ENCODE measurements around the gene SNAP25. TPM values are rescaled to one million over a fixed set of nuclear protein-coding genes. Genes with fewer than 3 reads are reported as not detected.

The SNAP25 gene
- total and polyA plus RNA-seq, 9 donors: 5.1 to 19.8 (median 11.3) TPM

- DNase-seq: no peak
- no peaks in the 10 kb centered on the region for H3K9me3 ChIP-seq
- no peaks in the 10 kb centered on the region for H3K27me3 ChIP-seq
- H3K27ac ChIP-seq: no peak overlapping the region
- WGBS, 3 donors: 84 to 88% (median 84%) methylated on average over 4 of the region's 4 CpGs
- no peak overlapping the region for H3K4me3 ChIP-seq
- no peaks in the 10 kb centered on the region for H3K36me3 ChIP-seq
- peaks cover 3% of the 10 kb centered on the region for H3K4me1 ChIP-seq (ENCODE audit: insufficient read depth)
- TF ChIP-seq EP300 (IDR thresholded peaks at IDR 0.05) (no peak), CTCF (IDR thresholded peaks at IDR 0.05) (no peak), POLR2A (IDR thresholded peaks at IDR 0.05) (no peak)
- intact Hi-C loops (cut with DNase I): no loop called here
These were observed 110.9 kb downstream of the SNAP25 start for GRCh38 chr20:10329387-10330005.

GRCh38 chr20:10330071-10330470 is 111.4 kb downstream of the SNAP25 start:
- TF ChIP-seq EP300 (IDR thresholded peaks at IDR 0.05): no peak
- no peaks in the 10 kb centered on the region for H3K36me3 ChIP-seq
- no peaks in the 10 kb centered on the region for H3K9me3 ChIP-seq
- H3K27ac ChIP-seq: no peak overlapping the region
- intact Hi-C loops (cut with DNase I): no loop called here
- 29 to 31% (median 31%) methylated on average over 4 of the region's 4 CpGs for WGBS, 3 donors
- peaks cover 3% of the 10 kb centered on the region for H3K4me1 ChIP-seq (ENCODE audit: insufficient read depth)
- no peaks in the 10 kb centered on the region for H3K27me3 ChIP-seq
- no peak overlapping the region for H3K4me3 ChIP-seq
- no peak for DNase-seq

- TF ChIP-seq EP300 (IDR thresholded peaks at IDR 0.05): no peak
- TF ChIP-seq POLR2A (IDR thresholded peaks at IDR 0.05): no peak
- H3K27me3 ChIP-seq: no peaks in the 10 kb centered on the region
- no peaks in the 10 kb centered on the region for H3K36me3 ChIP-seq
- H3K27ac ChIP-seq: peak overlapping the region in 1 of 2 donors; percentile 43
- H3K4me3 ChIP-seq: no peak overlapping the region
- peaks cover 3% of the 10 kb centered on the region for H3K4me1 ChIP-seq (ENCODE audit: insufficient read depth)
- DNase-seq: peak in 1 of 5 donors; percentile 28
- WGBS, 3 donors: 17 to 22% (median 18%) methylated on average over 4 of the region's 4 CpGs
- H3K9me3 ChIP-seq: no peaks in the 10 kb centered on the region
- intact Hi-C loops (cut with DNase I): no loop called here
These were observed 114.2 kb downstream of the SNAP25 start for GRCh38 chr20:10332656-10333415.

- WGBS, 3 donors: 90 to 93% (median 91%) methylated on average over 2 of the region's 2 CpGs
- intact Hi-C loops (cut with DNase I): no loop called here
- TF ChIP-seq CTCF (IDR thresholded peaks at IDR 0.05) (no peak), EP300 (IDR thresholded peaks at IDR 0.05) (no peak), POLR2A (IDR thresholded peaks at IDR 0.05) (no peak)
- no peak overlapping the region for H3K27ac ChIP-seq
- peaks cover 2% of the 10 kb centered on the region for H3K4me1 ChIP-seq (ENCODE audit: insufficient read depth)
- no peaks in the 10 kb centered on the region for H3K27me3 ChIP-seq
- no peaks in the 10 kb centered on the region for H3K36me3 ChIP-seq
- DNase-seq: no peak
- no peaks in the 10 kb centered on the region for H3K9me3 ChIP-seq
- H3K4me3 ChIP-seq: no peak overlapping the region
These were observed 118.5 kb downstream of the SNAP25 start for GRCh38 chr20:10336959-10337729.

- intact Hi-C loops (cut with DNase I): no loop called here
These were observed 120.0 kb downstream of the SNAP25 start for GRCh38 chr20:10338426-10339180.

More at GRCh38 chr20:10338426-10339180, 120.0 kb downstream of the SNAP25 start:
- Histone ChIP-seq H3K27me3 (no peaks in the 10 kb centered on the region), H3K4me3 (no peak overlapping the region), H3K27ac (no peak overlapping the region), H3K4me1 (ENCODE audit: insufficient read depth) (peaks cover 2% of the 10 kb centered on the region), H3K9me3 (no peaks in the 10 kb centered on the region), H3K36me3 (no peaks in the 10 kb centered on the region)
- TF ChIP-seq CTCF (IDR thresholded peaks at IDR 0.05) (no peak), POLR2A (IDR thresholded peaks at IDR 0.05) (no peak), EP300 (IDR thresholded peaks at IDR 0.05) (no peak)
- DNase-seq: no peak
- WGBS, 3 donors: 51 to 57% (median 57%) methylated on average over 2 of the region's 2 CpGs

Measured in ovary (tissue), 9 donors.